ENCODE data around the gene MYO5B.

The MYO5B gene

GRCh38 chr18:49905771-49906170 lies 289.2 kb downstream of the MYO5B start:
- H3K79me2 ChIP-seq (ENCODE audit: insufficient read depth, low read length) = no peaks in the 10 kb centered on the region
- no peak overlapping the region for H2AFZ ChIP-seq (ENCODE audit: low read depth, low read length, severe bottlenecking)
- no peak overlapping the region for H3K4me3 ChIP-seq (ENCODE audit: insufficient read depth, low read length, poor library complexity, severe bottlenecking)
- H4K20me1 ChIP-seq (ENCODE audit: low read depth, low read length) = no peaks in the 10 kb centered on the region
- no peak for TF ChIP-seq CTCF (IDR thresholded peaks at IDR 0.05; ENCODE audit: insufficient read depth, low read length, poor library complexity, severe bottlenecking)
- TF ChIP-seq EZH2phosphoT487 (conservative IDR thresholded peaks at IDR 0.05; ENCODE audit: low read length) = no peak
- no peaks in the 10 kb centered on the region for H3K27me3 ChIP-seq (ENCODE audit: low read length)
- H3K27ac ChIP-seq (ENCODE audit: low read depth, low read length) = no peak overlapping the region
- H3K4me2 ChIP-seq (ENCODE audit: low read depth, low read length, poor library complexity, severe bottlenecking) = no peak overlapping the region
- H3K36me3 ChIP-seq (ENCODE audit: low read length) = no peaks in the 10 kb centered on the region
- H3F3A ChIP-seq (ENCODE audit: insufficient read depth) = no peaks in the 10 kb centered on the region
- H3K9ac ChIP-seq (ENCODE audit: low read length) = no peak overlapping the region
- no peaks in the 10 kb centered on the region for H3K9me3 ChIP-seq (ENCODE audit: insufficient read depth, low read length)
- no peaks in the 10 kb centered on the region for H3K9me2 ChIP-seq (replicated peaks; ENCODE audit: insufficient read depth, low read length)

GRCh38 chr18:49904871-49905555 lies 289.9 kb downstream of the MYO5B start:
- Histone ChIP-seq H3K36me3 (ENCODE audit: low read length) (no peaks in the 10 kb centered on the region), H3K9me2 (replicated peaks; ENCODE audit: insufficient read depth, low read length) (no peaks in the 10 kb centered on the region), H3K9me3 (ENCODE audit: insufficient read depth, low read length) (no peaks in the 10 kb centered on the region), H3K27me3 (ENCODE audit: low read length) (no peaks in the 10 kb centered on the region), H3K79me2 (ENCODE audit: insufficient read depth, low read length) (no peaks in the 10 kb centered on the region), H3K9ac (ENCODE audit: low read length) (no peak overlapping the region), H3K4me3 (ENCODE audit: insufficient read depth, low read length, poor library complexity, severe bottlenecking) (no peak overlapping the region), H3K4me2 (ENCODE audit: low read depth, low read length, poor library complexity, severe bottlenecking) (no peak overlapping the region), H4K20me1 (ENCODE audit: low read depth, low read length) (no peaks in the 10 kb centered on the region), H3F3A (ENCODE audit: insufficient read depth) (no peaks in the 10 kb centered on the region), H3K27ac (ENCODE audit: low read depth, low read length) (no peak overlapping the region), H2AFZ (ENCODE audit: low read depth, low read length, severe bottlenecking) (no peak overlapping the region)
- TF ChIP-seq EZH2phosphoT487 (conservative IDR thresholded peaks at IDR 0.05; ENCODE audit: low read length) (no peak), CTCF (IDR thresholded peaks at IDR 0.05; ENCODE audit: insufficient read depth, low read length, poor library complexity, severe bottlenecking) (no peak)

GRCh38 chr18:49901862-49902340 lies 293.0 kb downstream of the MYO5B start:
- Histone ChIP-seq H3K9me2 (replicated peaks; ENCODE audit: insufficient read depth, low read length) (no peaks in the 10 kb centered on the region), H3K4me2 (ENCODE audit: low read depth, low read length, poor library complexity, severe bottlenecking) (no peak overlapping the region), H3K27me3 (ENCODE audit: low read length) (no peaks in the 10 kb centered on the region), H4K20me1 (ENCODE audit: low read depth, low read length) (no peaks in the 10 kb centered on the region), H3K36me3 (ENCODE audit: low read length) (no peaks in the 10 kb centered on the region), H3K9ac (ENCODE audit: low read length) (no peak overlapping the region), H3F3A (ENCODE audit: insufficient read depth) (no peaks in the 10 kb centered on the region), H2AFZ (ENCODE audit: low read depth, low read length, severe bottlenecking) (no peak overlapping the region), H3K27ac (ENCODE audit: low read depth, low read length) (no peak overlapping the region), H3K4me3 (ENCODE audit: insufficient read depth, low read length, poor library complexity, severe bottlenecking) (no peak overlapping the region), H3K9me3 (ENCODE audit: insufficient read depth, low read length) (no peaks in the 10 kb centered on the region), H3K79me2 (ENCODE audit: insufficient read depth, low read length) (no peaks in the 10 kb centered on the region)
- no peak for TF ChIP-seq EZH2phosphoT487 (conservative IDR thresholded peaks at IDR 0.05; ENCODE audit: low read length)
- TF ChIP-seq CTCF (IDR thresholded peaks at IDR 0.05; ENCODE audit: insufficient read depth, low read length, poor library complexity, severe bottlenecking) = no peak
